Astrocyte of the cerebellum (primary cell): Measurements from ENCODE around the gene ZNF256.
"Not testable (repeated sequence)": the region's sequence is repeated elsewhere in the genome, so short reads cannot be mapped to it uniquely, and the experiment has no call there.

Experiments
- DNase-seq: peaks from one replicate; pipeline ENCODE4 v3.0.0-alpha.2; 2011; ENCODE audit warnings: low read depth
- H3K4me3 ChIP-seq: 2 replicates; pipeline ENCODE4 v1.5.1; 2011; ENCODE audit warnings: mild to moderate bottlenecking, low read depth, low read length, moderate library complexity
- CTCF ChIP-seq: IDR thresholded peaks from 2 replicates; pipeline ENCODE4 v1.5.1; 2012; ENCODE audit warnings: low read length, low read depth, moderate library complexity, mild to moderate bottlenecking; ENCODE audit errors: missing control alignments
- in situ Hi-C: cut with HindIII; loops from 2 replicates; pipeline ENCODE4 v1.10.0; 2017; ENCODE audit warnings: low sequenced_read_pairs

Gene ZNF256

GRCh38 chr19:57934820-57935665 lies 12.5 kb downstream of the ZNF256 start, which contains the start of gene ZNF418:
ZNF418 (minus strand) TSS chr19:57935402; CDS start chr19:57933822, 1,580 bp downstream.
- DNase-seq: peak; percentile 71
- H3K4me3 ChIP-seq: peak within 1 kb of the TSS; percentile 86
- TF ChIP-seq CTCF: no peak
- in situ Hi-C loops: no loop called here

GRCh38 chr19:57927587-57927986 lies 19.9 kb downstream of the ZNF256 start:
- H3K4me3 ChIP-seq: no peak overlapping the region
- no peak for TF ChIP-seq CTCF
- in situ Hi-C loops: no loop called here
- no peak for DNase-seq

- TF ChIP-seq CTCF: peak; percentile 34
- in situ Hi-C loops: not testable (repeated sequence)
- peak; percentile 90 for DNase-seq
- peak within 1 kb of the TSS; percentile 80 for H3K4me3 ChIP-seq
Measured at GRCh38 chr19:57916168-57916995, 31.1 kb downstream of the ZNF256 start, which contains the start of gene ZNF417. ZNF417 (minus strand) TSS chr19:57916592; CDS start chr19:57916411, 181 bp downstream.

GRCh38 chr19:57914531-57914930 lies 33.0 kb downstream of the ZNF256 start:
- in situ Hi-C loops: no loop called here
- no peak overlapping the region for H3K4me3 ChIP-seq
- TF ChIP-seq CTCF: no peak
- no peak for DNase-seq

- TF ChIP-seq CTCF: no peak
- in situ Hi-C loops: no loop called here
- DNase-seq: no peak
- H3K4me3 ChIP-seq: no peak overlapping the region
Measured at GRCh38 chr19:57907394-57907793, 40.1 kb downstream of the ZNF256 start.

GRCh38 chr19:57905258-57905657 lies 42.2 kb downstream of the ZNF256 start:
- in situ Hi-C loops: no loop called here
- no peak overlapping the region for H3K4me3 ChIP-seq
- TF ChIP-seq CTCF: no peak
- no peak for DNase-seq
